ENCODE data around the gene ARHGEF33.

- TF ChIP-seq REST (IDR thresholded peaks at IDR 0.05; ENCODE audit: insufficient replicate concordance, low read depth) (no peak), CTCF (IDR thresholded peaks at IDR 0.05; ENCODE audit: insufficient read depth, low read length) (no peak)
Observed at GRCh38 chr2:38943784-38944183, 54.1 kb downstream of the ARHGEF33 start.

Measured in HL-60 (cell line).